GM12865 (cell line): ENCODE data around the gene FYB2.
A peak's percentile ranks its signal among the peaks of the same experiment; 100 is the strongest.

Experiments used
- DNase-seq: peaks from one replicate; pipeline ENCODE4 v3.0.0; 2010; ENCODE audit warnings: low read depth
- H3K4me3 ChIP-seq: 2 replicates; pipeline ENCODE4 v1.5.1; 2011; ENCODE audit warnings: mild to moderate bottlenecking, low read depth, low read length, control low read depth
- CTCF ChIP-seq: IDR thresholded peaks from 2 replicates; pipeline ENCODE4 v1.5.1; 2011; ENCODE audit warnings: low read length, control low read depth, low read depth, inconsistent platforms; ENCODE audit not compliant: insufficient read depth; ENCODE audit errors: missing control alignments

Gene FYB2

DNA sequence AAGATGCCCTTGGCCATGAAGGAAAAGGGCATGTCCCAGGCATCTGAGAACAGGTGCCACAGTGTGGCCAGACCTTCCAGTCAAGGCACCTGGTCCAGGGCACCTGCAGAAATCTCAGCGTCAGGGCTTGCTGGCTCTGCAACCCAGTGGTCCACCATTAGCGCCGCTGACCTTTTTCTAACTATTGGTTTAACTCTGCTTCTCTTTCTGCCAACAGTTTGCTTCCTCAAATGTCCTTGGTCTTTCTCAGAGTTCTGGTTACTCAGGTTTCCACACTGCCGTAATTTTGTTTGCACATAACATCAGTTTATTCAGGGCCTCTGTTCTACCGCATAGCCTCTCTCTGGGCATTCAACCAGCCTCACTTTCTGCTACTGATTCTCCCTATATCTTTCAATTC lies 16.5 kb upstream of the FYB2 start:
- no peak for TF ChIP-seq CTCF

DNA sequence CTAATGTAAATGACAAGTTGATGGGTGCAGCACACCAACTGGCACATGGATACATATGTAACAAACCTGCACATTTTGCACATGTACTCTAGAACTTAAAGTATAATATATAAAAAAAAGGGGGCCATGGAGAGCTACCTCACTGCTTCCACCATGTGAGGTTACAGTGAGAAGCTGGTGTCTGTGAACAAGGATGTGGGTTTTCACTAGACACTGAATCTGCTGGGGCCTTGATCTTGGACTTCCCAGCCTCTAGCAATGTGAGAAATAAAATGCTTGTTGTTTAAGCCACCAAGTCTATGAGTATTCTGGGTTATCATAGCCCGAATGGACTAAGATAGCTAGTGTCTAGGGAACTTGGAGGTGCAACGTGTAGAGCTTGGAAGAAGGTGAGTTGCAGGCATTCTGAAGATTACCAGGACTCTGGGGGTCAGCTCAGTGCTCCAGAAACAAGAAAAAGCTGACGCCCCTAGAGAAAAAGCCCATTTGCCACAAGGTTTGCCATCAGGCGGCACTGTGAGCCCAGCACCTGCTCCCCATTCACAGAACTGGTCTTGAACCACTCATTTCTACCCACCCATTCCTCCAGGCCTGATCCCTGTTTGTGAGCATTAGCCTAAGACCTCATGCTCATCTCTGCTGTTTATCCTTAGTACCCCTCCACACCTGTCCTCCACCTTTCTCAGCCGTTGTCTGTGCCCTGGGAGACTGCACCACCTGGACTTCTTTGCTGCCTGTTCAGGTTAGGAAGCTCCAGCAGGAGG lies 15.1 kb upstream of the FYB2 start:
- DNase-seq, result no peak
- no peak overlapping the region for H3K4me3 ChIP-seq
- TF ChIP-seq CTCF, result no peak

More for the DNA sequence above, 16.5 kb upstream of the FYB2 start:
- DNase-seq, result no peak
- H3K4me3 ChIP-seq, result no peak overlapping the region

DNA sequence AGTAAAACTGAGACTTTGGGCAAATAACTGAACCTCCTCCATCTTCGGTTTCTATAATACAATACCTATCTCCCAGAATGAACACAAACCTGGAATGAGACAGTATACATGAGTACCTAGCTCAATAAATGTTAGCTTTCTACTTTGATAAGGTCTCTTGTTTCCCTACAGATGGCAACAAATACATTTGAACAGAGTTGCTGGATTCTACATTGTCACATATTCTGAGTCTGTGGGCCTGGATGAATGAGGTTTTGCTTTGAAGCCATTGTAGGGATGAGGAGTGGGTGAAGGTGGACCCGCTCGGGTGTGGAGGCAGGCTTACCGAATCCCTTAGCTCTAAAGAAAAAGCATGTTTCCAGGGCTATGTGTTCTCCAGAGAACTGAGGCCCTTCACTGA lies 13.9 kb upstream of the FYB2 start:
- no peak for DNase-seq

GRCh38 chr1:56831871-56832693 lies 12.9 kb upstream of the FYB2 start:
- H3K4me3 ChIP-seq, result no peak overlapping the region
- peak; percentile 76 for DNase-seq
- peak; percentile 90 for TF ChIP-seq CTCF

More for the DNA sequence above, 13.9 kb upstream of the FYB2 start:
- H3K4me3 ChIP-seq, result no peak overlapping the region
- no peak for TF ChIP-seq CTCF

GRCh38 chr1:56830052-56830451 lies 10.8 kb upstream of the FYB2 start:
- H3K4me3 ChIP-seq, result no peak overlapping the region
- no peak for DNase-seq
- no peak for TF ChIP-seq CTCF

DNA sequence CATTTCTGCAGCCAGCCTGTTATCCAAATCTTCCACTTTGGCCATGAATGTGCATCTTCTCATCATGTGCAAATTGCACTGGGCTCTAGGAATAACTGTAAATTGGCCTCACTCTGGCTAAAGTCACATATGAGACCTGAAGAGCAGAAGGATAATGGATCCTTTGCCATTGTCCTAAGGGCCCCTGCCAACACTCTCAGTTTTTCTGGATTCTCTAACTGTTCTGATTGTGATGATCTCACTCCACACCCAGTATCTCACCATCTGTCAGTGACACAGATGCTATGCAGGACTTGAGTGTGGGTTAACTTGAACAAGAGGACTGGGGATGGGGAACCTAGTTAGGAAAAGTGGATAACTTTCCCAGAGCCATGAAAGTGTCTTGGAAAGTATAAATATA lies 8.5 kb upstream of the FYB2 start:
- no peak overlapping the region for H3K4me3 ChIP-seq
- no peak for DNase-seq
- no peak for TF ChIP-seq CTCF
